Activated naive CD8-positive, alpha-beta T cell treated with anti-CD3 and anti-CD28 coated beads, Interleukin-2, amount 10 ng/mL, durations not matched to agents 7 days and 5 days (primary cell): Measurements from ENCODE around the gene TRDMT1. TPM values are rescaled to one million over a fixed set of nuclear protein-coding genes. Genes with fewer than 3 reads are reported as not detected.

Source experiments
- ATAC-seq: fragments of 150-1000 bp; cut with Tn5 transposase; one replicate; pipeline ENCODE4 v1.10.0; 2021; ENCODE audit warnings: low read depth, moderate library complexity
- POLR2A ChIA-PET: fragments of 350-600 bp; sonication (Branson Sonifier 250); formaldehyde crosslinking; loops from one replicate; lab custom pipeline; 2021; ENCODE audit warnings: antibody characterized with exemption; lab: Charles Lee
- DNase-seq: peaks from one replicate; pipeline ENCODE4 v3.0.0; 2021
- H3K27ac Mint-ChIP-seq: one replicate; pipeline ENCODE4 v1.8.0; 2022; ENCODE audit warnings: mild to moderate bottlenecking, mixed read lengths
- H3K27me3 Mint-ChIP-seq: one replicate; pipeline ENCODE4 v1.8.0; 2022; ENCODE audit warnings: mild to moderate bottlenecking, moderate library complexity, mixed read lengths
- H3K36me3 Mint-ChIP-seq: one replicate; pipeline ENCODE4 v1.8.0; 2021; ENCODE audit warnings: mild to moderate bottlenecking, mixed read lengths
- H3K4me1 Mint-ChIP-seq: one replicate; pipeline ENCODE4 v1.8.0; 2021; ENCODE audit warnings: mixed read lengths
- H3K4me3 Mint-ChIP-seq: one replicate; pipeline ENCODE4 v1.8.0; 2022; ENCODE audit warnings: mild to moderate bottlenecking, moderate library complexity, mixed read lengths
- H3K9me3 Mint-ChIP-seq: one replicate; pipeline ENCODE4 v1.8.0; 2021; ENCODE audit warnings: mixed read lengths
- total RNA-seq, 2 experiments: library from RNA; stranded (reverse); gene quantifications; one replicate each; pipeline ENCODE4 v1.2.3, GENCODE V29; 2021

TRDMT1 gene
- total RNA-seq, 2 experiments from 2014 or later = 15.3 to 17.1 TPM

GRCh38 chr10:17214971-17215781 is 13.7 kb upstream of the TRDMT1 start:
- Mint-ChIP-seq H3K4me3 (peak overlapping the region; percentile 37), H3K4me1 (peaks cover 34% of the 10 kb centered on the region), H3K27ac (peak overlapping the region; percentile 95), H3K27me3 (no peaks in the 10 kb centered on the region), H3K36me3 (peaks cover 20% of the 10 kb centered on the region), H3K9me3 (no peaks in the 10 kb centered on the region)
- POLR2A ChIA-PET = interaction anchor here (0.5 to 2.7 kb wide), 6 partner anchors 9 to 371 kb away, joined by 3 to 64 read pairs (median 6); partner anchors contain the start of genes TRDMT1 and VIM
- ATAC-seq (no peak), DNase-seq (no peak)

GRCh38 chr10:17214526-17214925 is 13.1 kb upstream of the TRDMT1 start:
- H3K36me3 Mint-ChIP-seq = peaks cover 17% of the 10 kb centered on the region
- DNase-seq (no peak), ATAC-seq (no peak)
- H3K9me3 Mint-ChIP-seq = no peaks in the 10 kb centered on the region
- POLR2A ChIA-PET = interaction anchor here (1.4 to 5.1 kb wide), 4 partner anchors 12 to 14 kb away, joined by 3 to 64 read pairs (median 30); partner anchors contain the start of genes TRDMT1 and VIM
- H3K4me1 Mint-ChIP-seq = peaks cover 33% of the 10 kb centered on the region
- H3K4me3 Mint-ChIP-seq = peak overlapping the region; percentile 20
- H3K27ac Mint-ChIP-seq = no peak overlapping the region
- no peaks in the 10 kb centered on the region for H3K27me3 Mint-ChIP-seq

- Mint-ChIP-seq H3K4me1 (peaks cover 38% of the 10 kb centered on the region), H3K9me3 (no peaks in the 10 kb centered on the region), H3K27ac (no peak overlapping the region), H3K27me3 (no peaks in the 10 kb centered on the region), H3K4me3 (no peak overlapping the region), H3K36me3 (peaks cover 17% of the 10 kb centered on the region)
- DNase-seq (no peak), ATAC-seq (no peak)
- POLR2A ChIA-PET = interaction anchor here (1.8 to 5.1 kb wide), 3 partner anchors 13 to 191 kb away, joined by 5 to 50 read pairs (median 9); partner anchors contain the start of genes TRDMT1 and VIM
These were observed 12.3 kb upstream of the TRDMT1 start for GRCh38 chr10:17213646-17214349.

- Mint-ChIP-seq H3K27me3 (no peaks in the 10 kb centered on the region), H3K9me3 (no peaks in the 10 kb centered on the region), H3K27ac (no peak overlapping the region), H3K4me1 (peaks cover 41% of the 10 kb centered on the region), H3K4me3 (no peak overlapping the region), H3K36me3 (peaks cover 14% of the 10 kb centered on the region)
- ATAC-seq = no peak
- POLR2A ChIA-PET = interaction anchor here (1.8 to 5.1 kb wide), 3 partner anchors 12 to 190 kb away, joined by 5 to 50 read pairs (median 9); partner anchors contain the start of genes TRDMT1 and VIM
- DNase-seq = no peak
These were observed 11.3 kb upstream of the TRDMT1 start for GRCh38 chr10:17212802-17213221.

- Mint-ChIP-seq H3K4me1 (peaks cover 46% of the 10 kb centered on the region), H3K27ac (no peak overlapping the region), H3K36me3 (peaks cover 10% of the 10 kb centered on the region), H3K9me3 (no peaks in the 10 kb centered on the region), H3K27me3 (no peaks in the 10 kb centered on the region), H3K4me3 (no peak overlapping the region)
- ATAC-seq (no peak), DNase-seq (no peak)
- POLR2A ChIA-PET = interaction anchor here (1.5 to 5.1 kb wide), 2 partner anchors 9 to 18 kb away, joined by 4 to 50 read pairs; partner anchors contain the start of genes TRDMT1 and VIM
These were observed 8.9 kb upstream of the TRDMT1 start for GRCh38 chr10:17210361-17210760.

GRCh38 chr10:17209881-17210280 is 8.4 kb upstream of the TRDMT1 start:
- peaks cover 7% of the 10 kb centered on the region for H3K36me3 Mint-ChIP-seq
- DNase-seq (no peak), ATAC-seq (no peak)
- H3K4me3 Mint-ChIP-seq = no peak overlapping the region
- no peaks in the 10 kb centered on the region for H3K9me3 Mint-ChIP-seq
- H3K4me1 Mint-ChIP-seq = peaks cover 46% of the 10 kb centered on the region
- POLR2A ChIA-PET = interaction anchor here (5.1 kb wide), 1 partner anchor 19 kb away, joined by 50 read pairs; the partner anchor contains the start of gene VIM
- no peaks in the 10 kb centered on the region for H3K27me3 Mint-ChIP-seq
- no peak overlapping the region for H3K27ac Mint-ChIP-seq

GRCh38 chr10:17209302-17209701 is 7.8 kb upstream of the TRDMT1 start:
- no peak overlapping the region for H3K4me3 Mint-ChIP-seq
- no peak overlapping the region for H3K27ac Mint-ChIP-seq
- POLR2A ChIA-PET = interaction anchor here (5.1 to 11.1 kb wide), 2 partner anchors 19 kb away, joined by 50 to 337 read pairs; partner anchors contain the start of gene VIM
- no peak for DNase-seq
- no peaks in the 10 kb centered on the region for H3K9me3 Mint-ChIP-seq
- no peak for ATAC-seq
- H3K4me1 Mint-ChIP-seq = peaks cover 45% of the 10 kb centered on the region
- peaks cover 5% of the 10 kb centered on the region for H3K36me3 Mint-ChIP-seq
- H3K27me3 Mint-ChIP-seq = no peaks in the 10 kb centered on the region

- Mint-ChIP-seq H3K27ac (peak overlapping the region; percentile 66), H3K27me3 (no peaks in the 10 kb centered on the region), H3K4me1 (peaks cover 48% of the 10 kb centered on the region), H3K9me3 (no peaks in the 10 kb centered on the region), H3K36me3 (peaks cover 5% of the 10 kb centered on the region), H3K4me3 (peak overlapping the region; percentile 41)
- no peak for ATAC-seq
- POLR2A ChIA-PET = interaction anchor here (11.1 kb wide), 1 partner anchor 20 kb away, joined by 337 read pairs; the partner anchor contains the start of gene VIM
- no peak for DNase-seq
These were observed 7.0 kb upstream of the TRDMT1 start for GRCh38 chr10:17208476-17208875.

GRCh38 chr10:17206210-17206709 is 4.8 kb upstream of the TRDMT1 start:
- DNase-seq (no peak), ATAC-seq (peak; percentile 70)
- no peaks in the 10 kb centered on the region for H3K27me3 Mint-ChIP-seq
- H3K9me3 Mint-ChIP-seq = no peaks in the 10 kb centered on the region
- H3K4me1 Mint-ChIP-seq = peaks cover 47% of the 10 kb centered on the region
- H3K36me3 Mint-ChIP-seq = no peaks in the 10 kb centered on the region
- peak overlapping the region; percentile 68 for H3K4me3 Mint-ChIP-seq
- POLR2A ChIA-PET = interaction anchor here (0.7 to 11.1 kb wide), 8 partner anchors 10 to 389 kb away, joined by 3 to 337 read pairs (median 6); partner anchors contain the start of genes RSU1 and VIM
- H3K27ac Mint-ChIP-seq = peak overlapping the region; percentile 94

GRCh38 chr10:17203416-17203815 is 1.9 kb upstream of the TRDMT1 start:
- Mint-ChIP-seq H3K9me3 (no peaks in the 10 kb centered on the region), H3K4me3 (no peak overlapping the region), H3K36me3 (no peaks in the 10 kb centered on the region), H3K4me1 (peaks cover 52% of the 10 kb centered on the region), H3K27me3 (no peaks in the 10 kb centered on the region), H3K27ac (no peak overlapping the region)
- ATAC-seq (no peak), DNase-seq (no peak)
- POLR2A ChIA-PET = interaction anchor here (0.6 to 11.1 kb wide), 2 partner anchors 13 to 25 kb away, joined by 3 to 337 read pairs; partner anchors contain the start of gene VIM

- ATAC-seq = no peak
- Mint-ChIP-seq H3K36me3 (no peaks in the 10 kb centered on the region), H3K27ac (no peak overlapping the region), H3K9me3 (no peaks in the 10 kb centered on the region), H3K27me3 (no peaks in the 10 kb centered on the region), H3K4me3 (no peak overlapping the region), H3K4me1 (peaks cover 51% of the 10 kb centered on the region)
- DNase-seq = no peak
- POLR2A ChIA-PET = interaction anchor here (0.6 to 11.1 kb wide), 4 partner anchors 12 to 312 kb away, joined by 3 to 337 read pairs (median 8); partner anchors contain the start of gene VIM
These were observed 1.5 kb upstream of the TRDMT1 start for GRCh38 chr10:17202999-17203398.

- H3K4me3 Mint-ChIP-seq = no peak overlapping the region
- H3K36me3 Mint-ChIP-seq = no peaks in the 10 kb centered on the region
- POLR2A ChIA-PET = interaction anchor here (0.8 to 11.1 kb wide), 3 partner anchors 13 to 311 kb away, joined by 3 to 337 read pairs (median 14); partner anchors contain the start of gene VIM
- H3K9me3 Mint-ChIP-seq = no peaks in the 10 kb centered on the region
- no peak for ATAC-seq
- H3K4me1 Mint-ChIP-seq = peaks cover 51% of the 10 kb centered on the region
- no peak overlapping the region for H3K27ac Mint-ChIP-seq
- DNase-seq = no peak
- H3K27me3 Mint-ChIP-seq = no peaks in the 10 kb centered on the region
These were observed 1.0 kb upstream of the TRDMT1 start for GRCh38 chr10:17202506-17202905.
